NT2/D1 (cell line): ENCODE data around the gene TPSB2.

Source experiments
- YY1 ChIP-seq: IDR thresholded peaks from 2 replicates; pipeline ENCODE4 v1.6.1; 2011; ENCODE audit not compliant: insufficient read length, insufficient read depth
- ZNF274 ChIP-seq: IDR thresholded peaks from 2 replicates; pipeline ENCODE4 v1.6.1; 2011; ENCODE audit warnings: mild to moderate bottlenecking, low read depth, low read length

DNA sequence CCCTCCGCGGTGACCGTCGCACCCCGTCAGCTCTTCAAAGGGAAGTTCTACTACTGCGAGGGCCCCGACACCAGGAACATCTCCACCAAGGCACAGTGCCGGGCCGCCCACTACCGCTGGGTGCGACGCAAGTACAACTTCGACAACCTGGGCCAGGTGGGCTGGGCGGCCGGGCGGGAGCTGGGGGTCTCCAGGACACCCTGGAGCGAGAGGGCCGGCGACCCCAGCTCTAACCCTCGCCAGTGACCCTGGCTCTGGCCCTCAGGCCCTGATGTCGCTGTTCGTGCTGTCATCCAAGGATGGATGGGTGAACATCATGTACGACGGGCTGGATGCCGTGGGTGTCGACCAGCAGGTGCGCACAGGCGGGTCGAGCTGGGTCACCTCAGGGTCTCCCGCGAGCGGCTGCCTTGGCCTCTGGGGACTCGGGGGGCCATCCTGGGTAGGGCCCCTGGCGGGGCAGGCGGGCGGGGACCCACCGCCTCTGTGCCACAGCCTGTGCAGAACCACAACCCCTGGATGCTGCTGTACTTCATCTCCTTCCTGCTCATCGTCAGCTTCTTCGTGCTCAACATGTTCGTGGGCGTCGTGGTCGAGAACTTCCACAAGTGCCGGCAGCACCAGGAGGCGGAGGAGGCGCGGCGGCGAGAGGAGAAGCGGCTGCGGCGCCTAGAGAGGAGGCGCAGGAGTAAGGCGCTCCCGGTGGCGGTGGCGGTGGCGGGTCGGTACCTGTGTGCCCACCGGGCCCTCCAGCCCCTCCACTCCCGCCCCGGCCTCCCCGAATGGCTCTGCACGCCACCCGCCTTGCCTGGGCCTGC lies 18.3 kb downstream of the TPSB2 start:
- TF ChIP-seq YY1 (no peak), ZNF274 (no peak)
